ENCODE measurements around the gene SPIRE2.
"Not testable (repeated sequence)": the region's sequence is repeated elsewhere in the genome, so short reads cannot be mapped to it uniquely, and the experiment has no call there.

Gene SPIRE2

DNA sequence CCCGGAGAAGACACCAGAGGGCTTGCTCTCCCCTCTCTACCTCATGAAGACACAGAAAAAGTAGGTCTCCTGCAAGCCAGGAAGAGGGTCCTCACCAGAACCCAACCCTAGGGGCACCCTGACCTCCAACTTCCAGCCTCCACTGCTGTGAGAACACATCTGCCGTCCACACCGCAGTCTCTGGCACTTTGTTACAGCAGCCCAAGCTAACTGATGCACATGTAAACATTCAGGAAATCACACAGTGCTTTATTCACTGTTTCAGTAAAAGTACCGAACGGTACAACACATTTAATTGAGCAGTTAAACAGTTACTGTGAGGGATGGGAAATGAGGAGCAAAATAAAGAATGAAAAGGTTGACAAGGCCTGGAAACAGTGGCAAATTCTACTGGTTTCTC lies 30.1 kb upstream of the SPIRE2 start:
- no peak overlapping the region for H3K4me3 ChIP-seq (ENCODE audit: low read depth, low read length)
- TF ChIP-seq, protein P1, sequence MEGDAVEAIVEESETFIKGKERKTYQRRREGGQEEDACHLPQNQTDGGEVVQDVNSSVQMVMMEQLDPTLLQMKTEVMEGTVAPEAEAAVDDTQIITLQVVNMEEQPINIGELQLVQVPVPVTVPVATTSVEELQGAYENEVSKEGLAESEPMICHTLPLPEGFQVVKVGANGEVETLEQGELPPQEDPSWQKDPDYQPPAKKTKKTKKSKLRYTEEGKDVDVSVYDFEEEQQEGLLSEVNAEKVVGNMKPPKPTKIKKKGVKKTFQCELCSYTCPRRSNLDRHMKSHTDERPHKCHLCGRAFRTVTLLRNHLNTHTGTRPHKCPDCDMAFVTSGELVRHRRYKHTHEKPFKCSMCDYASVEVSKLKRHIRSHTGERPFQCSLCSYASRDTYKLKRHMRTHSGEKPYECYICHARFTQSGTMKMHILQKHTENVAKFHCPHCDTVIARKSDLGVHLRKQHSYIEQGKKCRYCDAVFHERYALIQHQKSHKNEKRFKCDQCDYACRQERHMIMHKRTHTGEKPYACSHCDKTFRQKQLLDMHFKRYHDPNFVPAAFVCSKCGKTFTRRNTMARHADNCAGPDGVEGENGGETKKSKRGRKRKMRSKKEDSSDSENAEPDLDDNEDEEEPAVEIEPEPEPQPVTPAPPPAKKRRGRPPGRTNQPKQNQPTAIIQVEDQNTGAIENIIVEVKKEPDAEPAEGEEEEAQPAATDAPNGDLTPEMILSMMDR (IDR thresholded peaks at IDR 0.05; ENCODE audit: low read depth, low read length): no peak

GRCh38 chr16:89798832-89799370 lies 29.4 kb upstream of the SPIRE2 start:
- TF ChIP-seq, protein P1 (IDR thresholded peaks at IDR 0.05; ENCODE audit: low read depth, low read length): no peak
- H3K4me3 ChIP-seq (ENCODE audit: low read depth, low read length): no peak overlapping the region

GRCh38 chr16:89801800-89802199 lies 26.5 kb upstream of the SPIRE2 start:
- TF ChIP-seq, protein P1 (IDR thresholded peaks at IDR 0.05; ENCODE audit: low read depth, low read length): no peak
- no peak overlapping the region for H3K4me3 ChIP-seq (ENCODE audit: low read depth, low read length)

GRCh38 chr16:89805136-89805905 lies 23.0 kb upstream of the SPIRE2 start:
- no peak overlapping the region for H3K4me3 ChIP-seq (ENCODE audit: low read depth, low read length)
- TF ChIP-seq, protein P1 (IDR thresholded peaks at IDR 0.05; ENCODE audit: low read depth, low read length): no peak

GRCh38 chr16:89806589-89807193 lies 21.6 kb upstream of the SPIRE2 start:
- not testable (repeated sequence) for H3K4me3 ChIP-seq (ENCODE audit: low read depth, low read length)

- no peak overlapping the region for H3K4me3 ChIP-seq (ENCODE audit: low read depth, low read length)
- TF ChIP-seq, protein P1 (IDR thresholded peaks at IDR 0.05; ENCODE audit: low read depth, low read length): no peak
Observed at GRCh38 chr16:89808475-89808874, 19.8 kb upstream of the SPIRE2 start.

DNA sequence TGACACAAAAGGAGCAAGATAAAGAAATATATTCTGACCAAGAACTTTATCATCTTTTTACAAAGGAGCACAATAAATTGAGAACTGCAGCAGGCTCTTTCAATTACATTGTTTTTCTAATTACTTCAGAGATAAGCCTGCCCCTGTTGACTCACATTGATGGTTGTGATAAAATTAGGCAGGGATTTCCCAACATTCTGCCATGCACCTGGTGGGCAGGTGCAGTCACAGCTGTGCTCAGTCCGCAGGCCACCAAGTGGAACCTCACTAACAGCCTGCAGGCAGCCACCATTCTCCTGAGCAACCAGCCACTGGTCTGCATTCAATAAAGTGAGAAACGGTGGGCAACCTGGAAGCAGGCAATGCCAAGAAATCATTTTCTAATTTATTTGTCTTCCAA lies 17.0 kb upstream of the SPIRE2 start:
- H3K4me3 ChIP-seq (ENCODE audit: low read depth, low read length): no peak overlapping the region
- TF ChIP-seq, protein P1 (IDR thresholded peaks at IDR 0.05; ENCODE audit: low read depth, low read length): no peak
